Mucosa of descending colon (tissue), 3 donors: Measurements from ENCODE around the gene MTA1. TPM values are rescaled to one million over a fixed set of nuclear protein-coding genes. Genes with fewer than 3 reads are reported as not detected.

Source experiments
- ATAC-seq: fragments of 200-7000 bp; cut with Tn5 transposase; one replicate; pipeline ENCODE4 v1.9.1; 2020; ENCODE audit warnings: mild to moderate bottlenecking, moderate library complexity
- DNase-seq, 3 donors: peaks; one replicate each; pipeline ENCODE4 v3.0.0-alpha.2; 2020
- H3K36me3 ChIP-seq: fragments of 200-600 bp; one replicate; pipeline ENCODE4 v1.8.0; 2021; ENCODE audit warnings: low read depth, mild to moderate bottlenecking
- H3K4me1 ChIP-seq: fragments of 200-600 bp; one replicate; pipeline ENCODE4 v1.8.0; 2021; ENCODE audit warnings: low read depth, mild to moderate bottlenecking
- H3K4me3 ChIP-seq: fragments of 200-600 bp; one replicate; pipeline ENCODE4 v1.8.0; 2021; ENCODE audit warnings: mild to moderate bottlenecking
- H3K9me3 ChIP-seq: fragments of 200-600 bp; one replicate; pipeline ENCODE4 v1.8.0; 2021; ENCODE audit warnings: mild to moderate bottlenecking
- intact Hi-C, 2 donors: fragments of 100-400 bp; cut with DNase I in 1 of 2; cut with micrococcal nuclease in 1 of 2; formaldehyde crosslinking; loops; one replicate each; pipeline versions ENCODE4 v1.11.0 to v1.11.1; 2022; cut with DNase I, micrococcal nuclease
- total RNA-seq, 3 donors: library from RNA; stranded (reverse); fragmentation: NEBNext Ultra II Directional in 2 of 3; extraction: Animal tissue kit (Norgen Biotek cat#: 25700) in 2 of 3; gene quantifications; one replicate each; pipeline versions ENCODE4 v1.2.1 to v1.2.4, GENCODE V29; 2021 to 2023
- TF ChIP-seq, protein P1 (sequence below): fragments of 200-600 bp; IDR thresholded peaks from one replicate; pipeline ENCODE4 v1.8.0; 2022; ENCODE audit warnings: antibody characterized with exemption, mild to moderate bottlenecking
- donor health status: DM: no; HTN: no; CAD: no; lungs with moderate emphysema.
- donor health status: DM: no; HTN: no; CAD: no.
- donor health status: DM: no; HTN: yes; CAD: no.

MTA1 gene
- total RNA-seq, 3 donors from 2014 or later: 76.4 to 105 (median 79.7) TPM

DNA sequence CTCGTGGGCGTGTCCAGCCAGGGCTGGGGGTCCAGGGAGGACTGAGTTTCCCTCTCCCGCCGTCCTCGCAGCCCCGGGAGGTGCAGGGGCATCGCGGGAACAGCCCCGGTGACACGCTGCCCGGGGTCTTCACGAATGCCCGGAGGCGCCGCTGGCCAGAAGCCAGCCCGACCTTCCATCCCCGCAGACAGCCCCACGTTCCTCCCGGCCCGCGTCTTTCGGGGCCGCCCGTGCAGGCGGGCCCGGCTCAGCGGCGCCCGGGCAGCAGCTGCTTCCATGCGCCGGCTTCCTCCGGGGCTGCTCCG, 70.6 kb downstream of the MTA1 start:
- intact Hi-C loops: no loop called here
- Histone ChIP-seq H3K9me3 (no peaks in the 10 kb centered on the region), H3K4me3 (peak overlapping the region; percentile 48), H3K36me3 (peaks cover 6% of the 10 kb centered on the region), H3K4me1 (peaks cover 42% of the 10 kb centered on the region)
- ATAC-seq (no peak), DNase-seq (peak in 1 of 3 donors; percentile 55)
- TF ChIP-seq, protein P1, sequence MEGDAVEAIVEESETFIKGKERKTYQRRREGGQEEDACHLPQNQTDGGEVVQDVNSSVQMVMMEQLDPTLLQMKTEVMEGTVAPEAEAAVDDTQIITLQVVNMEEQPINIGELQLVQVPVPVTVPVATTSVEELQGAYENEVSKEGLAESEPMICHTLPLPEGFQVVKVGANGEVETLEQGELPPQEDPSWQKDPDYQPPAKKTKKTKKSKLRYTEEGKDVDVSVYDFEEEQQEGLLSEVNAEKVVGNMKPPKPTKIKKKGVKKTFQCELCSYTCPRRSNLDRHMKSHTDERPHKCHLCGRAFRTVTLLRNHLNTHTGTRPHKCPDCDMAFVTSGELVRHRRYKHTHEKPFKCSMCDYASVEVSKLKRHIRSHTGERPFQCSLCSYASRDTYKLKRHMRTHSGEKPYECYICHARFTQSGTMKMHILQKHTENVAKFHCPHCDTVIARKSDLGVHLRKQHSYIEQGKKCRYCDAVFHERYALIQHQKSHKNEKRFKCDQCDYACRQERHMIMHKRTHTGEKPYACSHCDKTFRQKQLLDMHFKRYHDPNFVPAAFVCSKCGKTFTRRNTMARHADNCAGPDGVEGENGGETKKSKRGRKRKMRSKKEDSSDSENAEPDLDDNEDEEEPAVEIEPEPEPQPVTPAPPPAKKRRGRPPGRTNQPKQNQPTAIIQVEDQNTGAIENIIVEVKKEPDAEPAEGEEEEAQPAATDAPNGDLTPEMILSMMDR: no peak

DNA sequence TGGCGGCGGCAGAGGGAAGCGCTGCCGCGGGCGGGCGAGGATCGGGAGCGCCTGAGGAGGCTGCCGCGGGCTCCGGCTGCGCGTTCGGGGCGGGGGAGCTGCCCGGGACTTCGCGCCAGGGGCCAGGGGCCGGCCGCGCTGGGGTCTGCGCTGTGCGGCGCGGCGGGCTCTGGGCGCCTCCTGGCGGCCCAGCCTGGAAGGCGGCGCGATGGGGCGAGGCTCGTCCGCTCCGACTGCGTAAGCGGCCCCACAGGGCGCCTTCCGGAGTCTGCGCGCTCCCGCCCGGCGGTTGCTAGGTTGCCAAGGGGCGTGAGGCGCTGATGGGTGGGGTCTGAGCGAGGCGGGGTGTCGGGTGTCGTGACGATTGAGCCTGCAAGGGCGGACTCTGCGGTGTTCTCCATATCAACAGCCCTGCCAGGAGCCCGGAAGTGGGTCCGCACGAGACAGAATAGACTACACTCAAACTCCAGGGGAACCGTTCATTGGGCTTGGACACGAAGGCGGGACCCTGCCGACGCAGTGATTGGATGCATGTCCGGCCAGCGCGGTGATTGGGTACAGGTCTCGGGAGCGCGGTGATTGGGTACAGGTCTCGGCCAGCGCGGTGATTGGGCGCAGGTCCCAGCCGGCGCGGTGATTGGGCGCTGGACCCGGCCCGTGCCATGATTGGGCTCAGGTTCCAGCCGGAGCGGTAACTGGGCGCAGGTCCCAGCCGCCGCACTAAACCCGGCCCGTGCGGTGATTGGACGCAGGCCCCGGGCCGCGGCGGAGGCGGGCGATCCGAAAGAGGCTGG, 71.1 kb downstream of the MTA1 start, which contains the start of gene TEDC1:
Gene TEDC1, plus strand, starts transcription at position 675 of the 794 bp plus-strand sequence. CDS start 130 bp downstream, outside the sequence.
- ATAC-seq (peak; percentile 68), DNase-seq (peak; percentile 99 to 100 (median 99))
- Histone ChIP-seq H3K4me1 (peaks cover 39% of the 10 kb centered on the region), H3K36me3 (peaks cover 6% of the 10 kb centered on the region), H3K9me3 (no peaks in the 10 kb centered on the region), H3K4me3 (peak within 1 kb of the TSS; percentile 48)
- intact Hi-C loops: no loop called here
- TF ChIP-seq, protein P1: peak; percentile 94

DNA sequence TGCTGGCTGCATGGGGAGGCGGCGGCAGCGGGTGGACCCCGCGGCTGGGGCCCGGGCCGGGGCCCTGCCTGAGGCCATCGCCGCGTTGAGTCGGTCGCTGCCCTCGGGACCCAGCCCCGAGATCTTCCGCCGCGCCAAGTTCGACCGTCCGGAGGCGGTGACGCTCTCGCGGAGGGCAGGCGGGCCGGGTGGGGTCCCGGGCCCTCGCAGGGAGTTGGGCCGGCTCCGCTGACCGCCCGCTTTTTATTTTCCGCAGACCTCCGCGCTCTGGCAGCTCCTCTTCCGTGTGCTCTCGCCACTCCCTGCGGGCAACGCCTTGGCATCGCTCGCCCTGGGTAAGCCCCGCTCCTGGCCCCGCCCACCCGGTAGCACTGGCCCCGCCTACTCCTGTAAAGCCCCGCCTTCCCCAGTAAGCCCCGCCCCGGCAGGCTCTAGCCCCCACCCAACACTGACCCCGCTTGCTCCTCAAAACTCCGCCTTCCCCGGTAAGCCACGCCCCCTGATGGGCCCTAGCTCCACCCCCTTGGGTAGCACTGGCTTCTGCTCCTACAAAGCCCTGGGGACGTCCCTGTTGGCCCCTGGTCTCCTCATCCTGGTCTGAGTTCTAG, 71.8 kb downstream of the MTA1 start:
- peak overlapping the region; percentile 48 for H3K4me3 ChIP-seq
- H3K9me3 ChIP-seq: no peaks in the 10 kb centered on the region
- DNase-seq: peak; percentile 85 to 92 (median 91)
- peaks cover 6% of the 10 kb centered on the region for H3K36me3 ChIP-seq
- intact Hi-C loops: no loop called here
- peak; percentile 53 for ATAC-seq
- TF ChIP-seq, protein P1: no peak
- H3K4me1 ChIP-seq: peaks cover 32% of the 10 kb centered on the region

DNA sequence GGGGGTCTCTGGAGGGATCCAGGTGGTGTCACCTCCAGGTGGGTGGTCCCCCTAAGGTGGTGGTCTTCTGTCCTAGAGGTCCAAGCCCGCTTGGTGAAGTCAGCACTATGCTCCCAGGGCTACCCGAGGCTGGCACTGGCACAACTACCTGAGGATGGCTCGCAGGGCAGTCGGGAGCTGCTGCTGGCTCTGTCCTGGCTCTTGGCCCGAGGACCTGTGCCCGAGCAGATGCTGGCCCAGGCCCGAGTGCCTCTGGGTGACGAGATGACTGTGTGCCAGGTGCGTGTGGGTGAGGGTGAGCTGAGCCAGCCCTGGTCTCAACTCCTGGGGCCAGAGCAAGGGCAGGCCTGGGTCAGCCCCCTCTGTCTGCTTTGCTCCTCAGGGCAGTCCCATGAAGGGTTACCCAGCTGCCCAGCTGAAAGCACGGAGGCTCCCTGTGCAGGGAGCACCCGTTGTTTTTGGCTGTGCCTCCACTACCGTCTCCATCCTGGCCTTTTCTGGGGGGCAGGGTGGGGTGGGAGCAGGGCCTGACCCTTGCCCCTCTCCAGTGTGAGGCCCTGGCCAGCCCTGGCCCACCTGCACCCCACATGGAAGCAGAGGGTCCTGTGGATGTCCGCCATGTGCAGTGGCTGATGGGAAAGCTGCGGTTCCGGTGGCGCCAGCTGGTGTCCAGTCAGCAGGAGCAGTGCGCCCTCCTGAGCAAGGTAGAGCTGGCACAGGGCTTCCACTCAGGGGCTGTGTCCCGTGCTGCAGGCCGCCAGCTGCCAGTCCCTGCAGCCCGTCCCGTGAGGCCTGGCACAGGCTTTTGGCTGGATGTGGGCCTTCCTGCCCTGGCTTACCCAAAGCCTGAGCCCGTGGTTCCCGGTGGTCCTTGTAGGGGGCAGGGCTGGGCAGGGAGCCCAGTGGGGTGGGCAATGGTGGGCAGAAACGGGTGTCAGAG, 72.7 kb downstream of the MTA1 start:
- H3K4me3 ChIP-seq: no peak overlapping the region
- H3K36me3 ChIP-seq: peaks cover 6% of the 10 kb centered on the region
- intact Hi-C loops: no loop called here
- H3K4me1 ChIP-seq: peaks cover 24% of the 10 kb centered on the region
- TF ChIP-seq, protein P1: no peak
- no peak for ATAC-seq
- H3K9me3 ChIP-seq: no peaks in the 10 kb centered on the region
- peak; percentile 20 to 78 (median 55) for DNase-seq
